ENCODE measurements around the gene ZNF337. TPM values are rescaled to one million over a fixed set of nuclear protein-coding genes. Genes with fewer than 3 reads are reported as not detected.
"Not testable (repeated sequence)": the region's sequence is repeated elsewhere in the genome, so short reads cannot be mapped to it uniquely, and the experiment has no call there.

ZNF337 gene
- total RNA-seq, 1 donor from 2014 or later, result 6.7 TPM

GRCh38 chr20:25643716-25644115 is 52.9 kb downstream of the ZNF337 start:
- ATAC-seq (ENCODE audit: poor library complexity), result no peak
- no peak for DNase-seq
- intact Hi-C loops (cut with DNase I), result no loop called here

- DNase-seq (no peak), ATAC-seq (ENCODE audit: poor library complexity) (no peak)
- intact Hi-C loops (cut with DNase I), result no loop called here
Measured at GRCh38 chr20:25637247-25637646, 59.4 kb downstream of the ZNF337 start.

- DNase-seq, result no peak
- intact Hi-C loops (cut with DNase I), result no loop called here
- ATAC-seq (ENCODE audit: poor library complexity), result no peak
Measured at GRCh38 chr20:25632940-25633790, 63.5 kb downstream of the ZNF337 start.

- ATAC-seq (ENCODE audit: poor library complexity); intact Hi-C loops (cut with DNase I); DNase-seq: not testable (repeated sequence)
Measured at GRCh38 chr20:25630615-25631014, 66.0 kb downstream of the ZNF337 start.

GRCh38 chr20:25629816-25630499 is 66.7 kb downstream of the ZNF337 start:
- ATAC-seq (ENCODE audit: poor library complexity) (no peak), DNase-seq (no peak)
- intact Hi-C loops (cut with DNase I), result no loop called here

GRCh38 chr20:25626779-25627178 is 69.9 kb downstream of the ZNF337 start:
- DNase-seq, result no peak
- ATAC-seq (ENCODE audit: poor library complexity), result no peak
- intact Hi-C loops (cut with DNase I), result no loop called here

- DNase-seq (peak; percentile 78), ATAC-seq (ENCODE audit: poor library complexity) (no peak)
Measured at GRCh38 chr20:25624500-25624939, 72.1 kb downstream of the ZNF337 start.

More at GRCh38 chr20:25624500-25624939, 72.1 kb downstream of the ZNF337 start:
- intact Hi-C loops (cut with DNase I), result no loop called here

Other genes with a start within 250 kb of the ZNF337 start
- 10.7 TPM for gene NINL, start 111.3 kb downstream of the ZNF337 start, total RNA-seq
- gene NANP, start 72.8 kb downstream of the ZNF337 start, total RNA-seq, result 3.4 TPM